Suppressor macrophage treated with lipopolysaccharide for 4 hours (primary cell): ENCODE measurements around the gene CACNA1E.

Experiments used
- DNase-seq: peaks from one replicate; pipeline ENCODE4 v3.0.0-alpha.2; 2020

CACNA1E gene

GRCh38 chr1:181485287-181486097 is 2.2 kb downstream of the CACNA1E start:
- no peak for DNase-seq

DNA sequence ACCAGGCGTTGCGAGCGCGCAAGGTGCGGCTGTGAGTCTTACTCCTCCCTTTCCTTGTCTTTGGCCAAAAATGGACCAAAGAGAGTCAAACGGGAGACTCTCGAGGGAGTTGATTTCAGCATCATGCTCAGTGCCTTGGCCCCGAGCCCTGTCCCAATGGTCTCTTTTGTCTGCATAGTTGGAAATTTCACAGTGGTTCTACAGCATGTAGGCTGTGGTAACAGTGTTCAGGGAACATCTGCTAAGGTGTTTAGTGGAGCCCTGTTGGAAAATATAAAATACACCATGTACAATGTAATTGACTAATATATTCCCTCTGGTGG is 2.7 kb downstream of the CACNA1E start:
- no peak for DNase-seq

- DNase-seq: no peak
These were observed 5.5 kb downstream of the CACNA1E start for GRCh38 chr1:181488866-181489265.

DNA sequence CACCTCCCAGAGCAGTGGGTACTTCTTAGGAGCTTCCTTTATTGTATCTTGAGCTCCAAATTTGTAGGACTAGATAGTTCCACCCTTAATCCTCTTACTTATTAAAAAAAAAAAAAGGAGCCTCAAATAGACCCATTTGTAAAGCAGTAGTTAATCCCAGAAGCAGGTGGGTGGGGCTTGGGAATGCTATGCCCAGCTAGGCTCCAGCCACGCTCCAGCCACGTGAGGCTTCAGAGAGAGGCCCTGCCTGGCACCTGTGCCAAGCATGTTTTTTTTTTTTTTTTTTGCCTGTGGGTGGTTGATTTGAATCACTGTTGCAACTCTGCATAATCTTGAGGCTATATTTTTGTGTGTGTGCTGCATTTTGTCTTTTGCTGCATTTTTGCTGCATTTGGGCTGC is 7.0 kb downstream of the CACNA1E start:
- no peak for DNase-seq

DNA sequence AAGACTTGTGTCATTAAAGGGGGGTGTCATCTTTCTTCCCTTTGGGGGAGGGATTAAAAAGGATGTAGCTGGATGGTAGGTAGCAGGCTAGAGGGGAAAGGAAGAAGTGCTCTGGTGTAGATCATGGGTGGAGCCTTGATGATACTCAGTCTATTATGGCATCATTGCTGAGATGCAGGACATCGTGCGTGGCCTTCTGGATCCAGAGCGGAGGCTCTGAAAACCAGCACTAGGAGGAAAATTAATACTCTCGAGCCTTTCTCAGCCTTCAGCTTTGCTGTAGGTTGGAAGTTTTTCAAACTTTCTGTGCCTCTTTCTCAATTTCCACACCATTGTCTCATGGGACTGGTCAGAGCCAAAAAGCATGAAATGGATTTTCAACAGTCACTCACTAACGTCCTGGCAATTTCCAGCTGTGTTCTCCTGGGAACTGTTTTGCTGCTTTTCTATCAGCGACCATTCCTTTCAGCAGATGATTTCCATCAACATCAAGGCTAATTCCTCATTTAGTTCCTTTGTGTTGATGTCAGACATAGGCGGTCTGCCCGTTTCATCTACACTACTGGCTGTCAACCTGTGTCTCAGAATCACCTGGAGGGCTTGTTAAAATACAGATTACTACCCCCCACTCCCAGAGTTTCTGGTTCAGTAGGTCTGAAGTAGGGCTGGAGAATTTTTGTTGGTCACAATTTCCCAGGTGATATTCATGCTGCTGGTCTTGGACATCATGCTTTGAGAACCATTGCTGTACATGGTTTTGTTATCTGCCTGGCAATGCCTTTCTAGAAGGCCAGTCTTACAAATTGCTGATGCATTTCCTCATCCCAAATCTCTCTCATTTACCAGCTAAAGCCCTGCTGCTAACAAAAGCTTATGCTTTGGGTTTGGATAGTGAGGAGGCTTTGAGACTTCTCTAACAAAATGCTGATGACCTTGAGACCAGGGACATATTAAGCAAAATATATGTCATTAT is 7.7 kb downstream of the CACNA1E start:
- DNase-seq: no peak

DNA sequence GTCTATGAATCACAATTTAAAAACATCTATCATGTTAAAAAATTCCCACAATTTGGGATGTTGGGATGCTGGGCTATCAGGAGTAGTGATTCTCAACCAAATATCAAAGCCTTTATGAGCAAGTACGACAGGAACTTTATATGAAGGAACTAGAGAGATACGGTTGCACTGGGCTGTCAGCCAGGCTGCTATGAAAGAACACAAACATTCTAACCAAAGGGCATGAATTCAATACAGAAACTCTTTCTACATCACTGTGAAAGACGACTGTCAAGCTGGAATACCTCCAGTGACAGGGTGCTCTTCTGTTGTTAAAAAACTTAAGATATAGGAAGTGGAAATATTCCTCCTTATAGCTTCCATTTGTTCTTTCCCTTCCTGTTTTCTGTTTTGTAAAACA is 9.8 kb downstream of the CACNA1E start:
- no peak for DNase-seq

- DNase-seq: no peak
These were observed 10.6 kb downstream of the CACNA1E start for GRCh38 chr1:181493885-181494284.

- no peak for DNase-seq
These were observed 13.4 kb downstream of the CACNA1E start for GRCh38 chr1:181496759-181497158.

- DNase-seq: peak; percentile 60
These were observed 14.6 kb downstream of the CACNA1E start for GRCh38 chr1:181497870-181498269.

DNA sequence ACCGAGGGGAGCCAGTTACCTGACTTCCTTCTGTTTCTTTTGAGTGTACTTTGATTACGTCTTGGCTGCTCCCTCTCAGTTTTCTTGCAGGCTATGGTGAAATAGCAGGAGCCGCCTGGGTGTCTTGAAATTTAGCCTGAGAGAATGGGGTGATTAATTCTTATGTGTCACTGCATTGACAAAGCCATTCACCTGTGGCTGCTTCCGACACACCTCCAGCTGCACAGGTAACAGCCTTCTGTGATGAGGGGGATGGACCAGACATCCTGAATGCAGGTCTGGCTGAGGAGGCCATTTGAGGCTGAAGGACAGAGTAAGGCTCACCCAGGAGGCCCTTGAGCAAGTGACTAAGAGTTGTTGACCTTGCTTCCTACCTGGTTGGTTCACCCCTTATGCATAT is 16.5 kb downstream of the CACNA1E start:
- no peak for DNase-seq

GRCh38 chr1:181500636-181501035 is 17.3 kb downstream of the CACNA1E start:
- DNase-seq: no peak

DNA sequence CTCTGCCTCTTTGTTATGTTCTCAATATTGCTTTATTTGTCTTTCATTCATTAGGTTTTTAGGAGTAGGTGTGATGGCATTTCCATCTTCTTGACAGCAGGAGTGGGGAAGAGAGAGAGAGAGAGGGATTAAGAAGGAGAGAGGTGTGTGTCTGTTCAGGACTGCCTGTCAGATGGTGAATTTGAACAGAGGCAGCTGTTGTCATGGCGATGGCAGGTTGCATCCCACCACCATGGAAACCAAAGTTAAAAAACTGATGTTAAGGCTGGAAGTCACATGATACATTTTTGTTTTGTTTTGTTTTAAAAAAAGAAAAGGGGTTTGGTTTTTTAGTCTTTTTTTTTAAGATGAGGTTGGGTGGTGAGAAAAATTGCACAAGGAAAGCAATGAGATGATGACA is 18.3 kb downstream of the CACNA1E start:
- no peak for DNase-seq

DNA sequence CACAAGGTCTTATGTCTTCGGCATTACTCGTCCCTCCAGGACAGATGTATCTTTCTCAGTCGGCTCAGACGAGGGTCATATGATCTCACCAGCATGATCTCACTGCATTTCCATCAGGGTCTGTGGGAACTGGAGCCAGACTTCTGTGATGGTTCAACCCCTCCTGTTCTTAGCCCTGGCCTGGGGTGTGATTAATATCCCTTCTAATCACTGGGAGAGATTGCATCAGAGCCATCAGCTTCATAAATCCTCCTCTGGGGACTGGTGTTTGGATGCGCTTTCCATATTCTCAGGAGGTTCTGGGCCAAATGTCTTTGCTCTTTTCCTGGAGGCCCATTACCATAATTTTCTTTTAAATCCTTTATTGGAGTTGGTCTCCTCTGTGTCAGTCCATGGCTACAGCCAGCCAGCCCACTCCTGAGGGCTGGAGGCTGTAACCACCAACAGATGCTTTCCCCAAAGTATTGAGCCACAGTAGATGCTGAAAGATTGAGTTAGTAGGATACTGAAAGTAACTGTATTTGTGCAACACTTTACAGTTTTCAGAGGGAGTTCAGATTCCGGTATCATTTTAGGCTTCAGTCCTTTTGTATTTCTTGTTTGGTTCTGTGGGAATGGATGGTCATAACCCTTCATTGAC is 20.0 kb downstream of the CACNA1E start:
- DNase-seq: peak; percentile 44

DNA sequence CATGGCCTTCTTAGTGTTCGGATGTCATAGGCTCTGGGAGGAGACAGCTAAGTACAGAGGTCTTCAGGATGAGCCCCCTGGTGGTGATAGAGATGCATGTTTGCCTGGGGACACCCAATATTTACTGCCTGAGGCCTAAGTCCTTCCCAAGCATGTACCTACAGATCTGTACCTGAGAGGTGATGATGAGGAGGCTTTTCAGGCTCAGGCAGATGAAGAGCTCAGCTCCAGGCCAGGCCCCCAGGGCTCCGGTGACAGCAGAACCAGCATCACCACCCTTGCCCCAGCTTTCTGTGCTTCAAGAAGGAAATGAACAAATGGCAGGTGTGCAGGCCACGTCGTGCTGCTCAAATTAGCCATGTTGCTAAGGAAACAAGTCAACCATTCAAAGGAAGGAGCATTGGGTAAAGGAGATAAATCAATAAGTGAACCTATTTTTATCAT is 21.1 kb downstream of the CACNA1E start:
- DNase-seq: no peak

DNA sequence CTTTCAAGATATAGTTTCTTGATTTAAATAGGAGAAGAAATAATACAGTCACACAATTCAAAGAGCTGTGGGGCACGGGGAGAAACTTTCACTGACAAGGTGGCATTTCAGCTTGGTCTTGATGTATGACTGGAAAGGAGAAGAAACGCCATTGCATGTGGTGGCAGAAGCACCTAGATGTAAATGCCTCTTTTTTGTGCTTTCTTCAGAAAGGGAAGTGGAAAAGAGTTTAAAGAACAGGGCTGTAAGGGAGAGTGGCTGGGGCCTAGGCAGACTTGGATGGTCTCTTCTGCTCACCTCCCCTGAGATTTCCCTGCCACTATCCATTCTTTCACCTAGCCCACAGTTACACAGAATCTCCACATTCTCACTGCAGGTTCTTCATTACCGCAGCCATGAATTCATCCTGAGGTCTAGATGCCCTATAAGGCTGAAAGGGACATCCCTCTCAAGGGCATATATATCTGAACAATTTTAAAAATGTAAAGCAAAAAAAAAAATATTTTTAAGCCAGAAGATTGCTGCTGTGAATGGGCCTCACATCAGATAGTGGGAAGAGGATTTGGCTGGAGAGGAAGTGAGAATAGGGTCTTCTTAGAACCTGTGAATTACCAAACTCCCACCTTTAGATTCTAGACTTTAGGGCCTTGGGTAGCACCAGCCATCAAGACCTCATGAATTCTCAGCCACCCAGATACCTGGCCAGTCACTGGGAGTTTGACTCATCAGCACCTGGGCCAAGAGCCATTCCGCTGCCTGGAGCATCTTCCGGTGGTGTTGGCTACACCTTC is 23.4 kb downstream of the CACNA1E start:
- DNase-seq: no peak

- DNase-seq: peak; percentile 15
These were observed 25.3 kb downstream of the CACNA1E start for GRCh38 chr1:181508486-181509165.

GRCh38 chr1:181513786-181514297 is 30.5 kb downstream of the CACNA1E start:
- DNase-seq: no peak

DNA sequence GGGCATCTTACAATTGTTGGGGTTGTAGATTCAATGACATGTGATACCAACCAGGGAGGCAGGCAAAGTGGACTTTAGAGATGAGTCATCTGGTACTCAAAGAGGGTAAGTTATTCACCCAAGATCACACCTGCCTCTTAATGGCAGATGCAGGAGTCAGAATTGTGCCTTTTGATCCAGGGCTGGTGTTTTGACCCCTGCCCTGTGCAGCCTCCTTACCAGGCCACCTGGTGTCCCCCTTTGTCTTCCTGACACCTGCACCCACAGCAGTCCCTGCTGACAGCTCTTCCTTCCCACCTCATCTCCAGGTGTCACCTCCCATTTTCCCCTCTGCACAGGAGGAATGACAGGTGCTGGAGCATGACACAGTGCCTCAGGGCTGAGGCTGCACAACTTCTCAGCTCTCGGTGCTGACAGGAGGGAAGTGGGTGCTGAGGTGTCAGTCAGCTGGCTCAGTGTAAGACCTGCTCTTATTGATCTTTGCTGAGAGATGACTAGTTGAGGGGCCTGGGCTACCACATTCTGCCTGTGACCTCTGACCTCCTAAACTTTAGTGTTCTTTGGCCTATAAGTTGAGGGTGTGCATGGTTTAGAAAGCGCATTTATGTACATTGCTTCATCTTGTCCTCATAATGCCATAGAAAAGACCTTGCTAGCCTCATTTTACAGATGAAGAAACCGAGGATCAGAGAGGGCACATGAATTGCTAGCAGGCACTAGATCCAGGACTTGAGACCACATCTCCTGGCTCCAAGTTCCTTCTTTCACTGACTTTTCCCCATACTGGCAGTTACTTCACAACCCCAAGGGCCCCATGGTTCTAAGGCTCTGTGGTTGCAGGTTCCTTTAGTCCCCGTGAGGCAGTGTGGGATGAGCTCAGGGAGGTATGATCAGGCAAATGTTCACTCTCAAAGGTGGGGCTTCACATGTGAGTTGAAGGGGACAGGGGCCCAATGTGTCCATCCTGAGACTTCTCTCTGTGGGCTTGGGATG is 31.3 kb downstream of the CACNA1E start:
- DNase-seq: no peak

- no peak for DNase-seq
These were observed 33.4 kb downstream of the CACNA1E start for GRCh38 chr1:181516706-181517105.

GRCh38 chr1:181517181-181517875 is 34.0 kb downstream of the CACNA1E start:
- no peak for DNase-seq
